ENCODE results near the gene CUL5. TPM values are rescaled to one million over a fixed set of nuclear protein-coding genes. Genes with fewer than 3 reads are reported as not detected.

The CUL5 gene
- 11.5 and 12.2 TPM in 2 replicates for polyA plus RNA-seq (2014; cell fraction: cytosol; rRNA removed)
- polyA plus RNA-seq (2014; cell fraction: nucleus; rRNA removed) = 11.2 and 11.3 TPM in 2 replicates

GRCh38 chr11:108008656-108009496 lies at the start of gene CUL5:
Gene CUL5, plus strand, starts transcription at chr11:108008898. Its CDS starts 451 bp downstream, at chr11:108009349.
- peak; percentile 85 for DNase-seq (ENCODE audit: low spot score)

GRCh38 chr11:107961480-107961879 lies 47.2 kb upstream of the CUL5 start:
- no peak for DNase-seq (ENCODE audit: low spot score)

- no peak for DNase-seq (ENCODE audit: low spot score)
Measured at GRCh38 chr11:107962181-107962580, 46.5 kb upstream of the CUL5 start.

- no peak for DNase-seq (ENCODE audit: low spot score)
Measured at GRCh38 chr11:107963091-107963490, 45.6 kb upstream of the CUL5 start.

- no peak for DNase-seq (ENCODE audit: low spot score)
Measured at GRCh38 chr11:107969219-107969618, 39.5 kb upstream of the CUL5 start.

- DNase-seq (ENCODE audit: low spot score) = no peak
Measured at GRCh38 chr11:107970049-107970448, 38.6 kb upstream of the CUL5 start.

GRCh38 chr11:107973641-107974040 lies 35.1 kb upstream of the CUL5 start:
- no peak for DNase-seq (ENCODE audit: low spot score)

GRCh38 chr11:107988397-107989158 lies 20.1 kb upstream of the CUL5 start:
- no peak for DNase-seq (ENCODE audit: low spot score)

- no peak for DNase-seq (ENCODE audit: low spot score)
Measured at GRCh38 chr11:107991868-107992414, 16.8 kb upstream of the CUL5 start.

- DNase-seq (ENCODE audit: low spot score) = no peak
Measured at GRCh38 chr11:107996006-107996776, 12.5 kb upstream of the CUL5 start.

GRCh38 chr11:107998761-107999160 lies 9.9 kb upstream of the CUL5 start:
- no peak for DNase-seq (ENCODE audit: low spot score)

- peak; percentile 21 for DNase-seq (ENCODE audit: low spot score)
Measured at GRCh38 chr11:107999759-108000455, 8.8 kb upstream of the CUL5 start.

GRCh38 chr11:108002476-108002875 lies 6.2 kb upstream of the CUL5 start:
- no peak for DNase-seq (ENCODE audit: low spot score)

- no peak for DNase-seq (ENCODE audit: low spot score)
Measured at GRCh38 chr11:108003623-108004022, 5.1 kb upstream of the CUL5 start.

GRCh38 chr11:108007819-108008218 lies 879 bp upstream of the CUL5 start:
- DNase-seq (ENCODE audit: low spot score) = no peak

GRCh38 chr11:108009497-108010370 lies 1.0 kb downstream of the CUL5 start:
- no peak for DNase-seq (ENCODE audit: low spot score)

GRCh38 chr11:108012139-108012725 lies 3.5 kb downstream of the CUL5 start:
- no peak for DNase-seq (ENCODE audit: low spot score)

GRCh38 chr11:108016647-108017046 lies 7.9 kb downstream of the CUL5 start:
- no peak for DNase-seq (ENCODE audit: low spot score)

- DNase-seq (ENCODE audit: low spot score) = no peak
Measured at GRCh38 chr11:108018708-108019107, 10.0 kb downstream of the CUL5 start.
